SK-N-SH treated with all-trans-retinoic acid at 6 μM for 48 hours (cell line): ENCODE measurements around the gene SCFD1.

ENCODE experiments used
- ATAC-seq: fragments of 200-7000 bp; cut with Tn5 transposase; 3 replicates; pipeline ENCODE4 v1.9.1; 2020; ENCODE audit warnings: mild to moderate bottlenecking, moderate library complexity
- ARNTL ChIP-seq: fragments of 450-650 bp; formaldehyde crosslinking; IDR thresholded peaks from 2 replicates; pipeline ENCODE4 v1.5.0; 2020; ENCODE audit warnings: low read depth, mild to moderate bottlenecking, moderate library complexity, borderline replicate concordance
- BACH2 ChIP-seq: fragments of 250-450 bp; sonication (Bioruptor Pico); IDR thresholded peaks from 2 replicates; pipeline ENCODE4 v1.9.0; 2021; ENCODE audit warnings: mild to moderate bottlenecking, borderline replicate concordance
- CREB5 ChIP-seq: fragments of 250-450 bp; sonication (Bioruptor Pico); IDR thresholded peaks from 2 replicates; pipeline ENCODE4 v1.5.1; 2020; ENCODE audit warnings: low read depth, mild to moderate bottlenecking, moderate library complexity
- ESRRG ChIP-seq: fragments of 250-450 bp; sonication (Bioruptor Pico); IDR thresholded peaks from 2 replicates; pipeline ENCODE4 v1.6.1; 2021; ENCODE audit warnings: mild to moderate bottlenecking
- ISL1 ChIP-seq: fragments of 250-450 bp; sonication (Bioruptor Pico); IDR thresholded peaks from 2 replicates; pipeline ENCODE4 v2.1.2; 2022; ENCODE audit warnings: mild to moderate bottlenecking, moderate library complexity
- OSR1 ChIP-seq: fragments of 250-450 bp; sonication (Bioruptor Pico); IDR thresholded peaks from 2 replicates; pipeline ENCODE4 v1.8.0; 2022; ENCODE audit warnings: moderate library complexity, mild to moderate bottlenecking, inconsistent platforms
- PATZ1 ChIP-seq: fragments of 250-450 bp; sonication (Bioruptor Pico); IDR thresholded peaks from 2 replicates; pipeline ENCODE4 v1.8.0; 2020; ENCODE audit warnings: mild to moderate bottlenecking, moderate library complexity, borderline replicate concordance
- PPARA ChIP-seq: fragments of 250-450 bp; sonication (Bioruptor Pico); IDR thresholded peaks from 2 replicates; pipeline ENCODE4 v1.5.0; 2020; ENCODE audit warnings: mild to moderate bottlenecking, borderline replicate concordance
- RARB ChIP-seq: fragments of 250-450 bp; sonication (Bioruptor Pico); IDR thresholded peaks from 2 replicates; pipeline ENCODE4 v1.8.0; 2021; ENCODE audit warnings: mild to moderate bottlenecking, moderate library complexity
- TCF4 ChIP-seq: fragments of 250-450 bp; sonication (Bioruptor Pico); IDR thresholded peaks from 2 replicates; pipeline ENCODE4 v1.8.0; 2021; ENCODE audit warnings: mild to moderate bottlenecking, moderate library complexity, borderline replicate concordance
- TOX ChIP-seq: fragments of 250-450 bp; sonication (Bioruptor Pico); IDR thresholded peaks from 2 replicates; pipeline ENCODE4 v1.8.0; 2021; ENCODE audit warnings: mild to moderate bottlenecking, moderate library complexity, borderline replicate concordance
- TSHZ2 ChIP-seq: fragments of 250-450 bp; sonication (Bioruptor Pico); IDR thresholded peaks from 2 replicates; pipeline ENCODE4 v1.5.0; 2020; ENCODE audit warnings: mild to moderate bottlenecking, moderate library complexity
- ZC3H10 ChIP-seq: fragments of 250-450 bp; sonication (Bioruptor Pico); IDR thresholded peaks from 2 replicates; pipeline ENCODE4 v1.5.1; 2021; ENCODE audit warnings: mild to moderate bottlenecking, moderate library complexity
- ZFP3 ChIP-seq: fragments of 250-450 bp; sonication (Bioruptor Pico); IDR thresholded peaks from 2 replicates; pipeline ENCODE4 v1.5.0; 2020; ENCODE audit warnings: mild to moderate bottlenecking, moderate library complexity
- ZNF565 ChIP-seq: fragments of 450-650 bp; formaldehyde crosslinking; conservative IDR thresholded peaks from 2 replicates; pipeline ENCODE4 v1.5.0; 2020; ENCODE audit warnings: low read depth, mild to moderate bottlenecking, moderate library complexity
- ZNF70 ChIP-seq: fragments of 450-650 bp; formaldehyde crosslinking; IDR thresholded peaks from 2 replicates; pipeline ENCODE4 v1.5.0; 2020; ENCODE audit warnings: mild to moderate bottlenecking, moderate library complexity
- ZNF8 ChIP-seq: fragments of 450-650 bp; formaldehyde crosslinking; IDR thresholded peaks from 2 replicates; pipeline ENCODE4 v1.5.0; 2020; ENCODE audit warnings: mild to moderate bottlenecking, moderate library complexity

SCFD1 gene

GRCh38 chr14:30771595-30771994 is 149.5 kb downstream of the SCFD1 start:
- ATAC-seq = no peak
- TF ChIP-seq BACH2 (CRISPR knock-in tag) (no peak), PPARA (CRISPR knock-in tag) (no peak), ARNTL (CRISPR knock-in tag) (no peak), CREB5 (CRISPR knock-in tag) (no peak), ZNF565 (CRISPR knock-in tag) (no peak)

- ATAC-seq = no peak
Observed at GRCh38 chr14:30779210-30779609, 157.1 kb downstream of the SCFD1 start.

More at GRCh38 chr14:30779210-30779609, 157.1 kb downstream of the SCFD1 start:
- TF ChIP-seq CREB5 (CRISPR knock-in tag) = no peak
- TF ChIP-seq ZNF8 = no peak
- TF ChIP-seq BACH2 (CRISPR knock-in tag) = no peak
- no peak for TF ChIP-seq ESRRG
- TF ChIP-seq TOX (CRISPR knock-in tag) = no peak
- no peak for TF ChIP-seq TSHZ2
- no peak for TF ChIP-seq PPARA (CRISPR knock-in tag)
- no peak for TF ChIP-seq ISL1 (CRISPR knock-in tag)
- no peak for TF ChIP-seq ARNTL (CRISPR knock-in tag)
- TF ChIP-seq TCF4 (CRISPR knock-in tag) = no peak
- no peak for TF ChIP-seq ZNF565 (CRISPR knock-in tag)
- no peak for TF ChIP-seq ZNF70 (CRISPR knock-in tag)
- TF ChIP-seq ZFP3 (CRISPR knock-in tag) = no peak
- no peak for TF ChIP-seq PATZ1 (CRISPR knock-in tag)
- TF ChIP-seq ZC3H10 (CRISPR knock-in tag) = no peak
- TF ChIP-seq RARB (CRISPR knock-in tag) = no peak
- no peak for TF ChIP-seq OSR1 (CRISPR knock-in tag)
